Non-pigmented ciliary epithelial cell (primary cell): ENCODE results near the gene ZFP91.

ENCODE experiments used
- DNase-seq: peaks from one replicate; pipeline ENCODE4 v3.0.0-alpha.2; 2010; ENCODE audit warnings: low read depth

Gene ZFP91

DNA sequence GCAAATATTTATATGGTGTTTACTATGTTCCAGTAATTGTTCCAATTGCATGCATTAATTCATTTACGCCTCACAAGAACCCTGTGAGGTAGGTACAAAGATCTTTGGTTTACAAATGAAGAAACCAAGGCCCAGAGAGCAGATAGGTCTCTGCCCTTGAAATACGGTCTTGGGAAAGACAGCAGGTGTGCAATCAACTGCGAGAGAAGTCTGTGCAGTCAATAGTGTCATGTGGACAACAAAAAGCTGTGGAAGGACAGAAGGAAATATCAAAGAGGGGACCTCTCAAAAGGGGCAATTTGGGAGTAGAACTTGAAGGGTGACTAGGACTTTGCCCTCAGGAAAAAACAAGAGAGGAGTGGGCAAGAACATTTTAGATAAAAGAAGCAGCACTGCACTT is 52.5 kb downstream of the ZFP91 start:
- no peak for DNase-seq

DNA sequence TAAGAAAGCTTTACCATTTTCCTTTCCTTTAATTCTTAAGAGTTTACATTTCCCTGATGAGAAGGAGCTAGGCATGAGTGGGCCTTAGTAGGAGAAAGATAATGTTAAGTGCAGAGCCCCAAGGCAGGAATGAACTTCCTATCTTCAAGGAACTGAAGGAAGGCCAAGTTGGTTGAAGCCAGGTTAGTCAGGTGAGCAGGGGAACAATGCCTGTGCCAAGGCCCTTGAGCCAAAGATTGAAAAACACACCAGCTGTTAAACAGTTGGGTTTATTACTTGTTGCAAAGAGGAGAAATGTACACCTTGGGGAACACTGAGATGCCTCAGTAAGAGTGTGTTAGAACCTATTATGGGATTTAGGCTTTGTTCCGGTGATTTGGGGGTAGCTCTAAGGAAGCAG is 53.6 kb downstream of the ZFP91 start:
- DNase-seq: no peak

DNA sequence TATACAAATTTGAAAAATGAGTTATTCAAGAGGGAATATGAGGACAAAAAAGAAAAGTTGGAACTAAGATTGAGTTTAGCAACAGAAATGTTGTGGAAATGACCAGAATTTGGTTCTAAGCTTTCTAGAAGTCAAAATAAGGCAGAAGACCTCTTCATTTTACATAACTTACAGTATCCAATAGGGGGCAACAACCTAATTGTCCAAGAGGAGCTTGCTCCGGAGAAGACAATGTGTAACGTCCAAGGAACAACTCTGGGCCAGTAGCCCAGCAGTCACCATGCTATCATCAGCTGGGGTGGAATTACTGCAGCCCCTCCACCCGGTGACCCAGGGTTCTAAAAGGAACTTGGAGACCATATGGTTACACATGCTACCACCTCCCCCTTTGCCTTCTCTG is 57.7 kb downstream of the ZFP91 start:
- DNase-seq: no peak

DNA sequence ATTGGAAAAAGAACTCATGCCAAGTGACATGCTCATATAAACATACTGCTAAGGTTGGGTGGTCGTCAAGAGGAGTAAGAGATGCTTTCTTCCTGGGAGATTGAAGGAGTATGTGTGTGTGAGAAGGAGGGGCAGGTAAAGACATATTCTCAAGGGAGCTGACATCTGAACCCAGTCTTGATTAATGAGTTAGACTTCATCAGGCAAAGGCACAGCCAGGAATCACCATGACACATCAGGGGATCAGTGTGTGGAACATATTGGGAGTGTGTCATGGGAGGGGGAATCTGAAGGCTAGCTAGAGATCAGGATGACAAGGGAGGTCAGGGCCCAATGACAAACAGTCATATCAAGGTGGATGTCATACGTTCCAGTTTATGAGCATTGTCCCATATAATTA is 58.5 kb downstream of the ZFP91 start:
- DNase-seq: no peak

DNA sequence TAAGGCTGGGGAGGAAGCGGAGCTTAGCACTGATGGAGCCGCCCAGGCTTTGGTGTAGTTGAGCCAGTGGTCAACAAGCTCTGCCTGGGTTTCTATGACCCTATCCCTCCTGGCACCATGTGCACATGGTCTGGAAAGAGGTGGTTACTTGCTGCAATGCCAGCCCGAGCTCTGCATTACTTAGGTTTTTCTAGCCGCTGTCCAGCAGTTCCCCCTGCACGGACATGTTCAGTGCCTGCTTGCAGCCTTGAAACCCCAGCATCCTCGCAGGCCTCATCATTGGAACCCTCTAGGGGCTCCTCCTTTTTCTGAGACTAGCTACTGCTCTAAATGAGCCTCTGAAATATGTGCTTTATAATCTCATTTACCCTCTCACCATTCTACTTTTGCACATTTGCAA is 60.2 kb downstream of the ZFP91 start:
- DNase-seq: no peak

DNA sequence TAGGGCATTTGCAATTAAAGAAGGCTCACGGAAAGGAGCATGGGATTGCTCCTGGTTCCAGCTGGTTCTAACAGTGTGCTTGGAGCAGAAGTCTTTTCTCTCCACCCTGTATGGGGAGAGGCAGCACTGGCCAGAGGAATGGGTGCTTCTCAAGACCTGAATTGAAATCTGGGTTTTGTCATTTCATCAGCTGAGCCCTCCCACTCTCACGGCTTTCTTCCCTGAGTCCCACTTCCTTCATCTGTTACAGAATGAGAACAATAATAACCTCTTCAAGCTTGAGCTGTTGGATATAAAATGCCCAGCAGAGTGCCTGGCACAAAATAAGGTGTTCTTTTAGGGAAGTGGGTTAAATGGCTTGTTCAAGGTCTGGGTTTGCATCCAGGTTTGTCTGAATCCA is 60.8 kb downstream of the ZFP91 start:
- no peak for DNase-seq

DNA sequence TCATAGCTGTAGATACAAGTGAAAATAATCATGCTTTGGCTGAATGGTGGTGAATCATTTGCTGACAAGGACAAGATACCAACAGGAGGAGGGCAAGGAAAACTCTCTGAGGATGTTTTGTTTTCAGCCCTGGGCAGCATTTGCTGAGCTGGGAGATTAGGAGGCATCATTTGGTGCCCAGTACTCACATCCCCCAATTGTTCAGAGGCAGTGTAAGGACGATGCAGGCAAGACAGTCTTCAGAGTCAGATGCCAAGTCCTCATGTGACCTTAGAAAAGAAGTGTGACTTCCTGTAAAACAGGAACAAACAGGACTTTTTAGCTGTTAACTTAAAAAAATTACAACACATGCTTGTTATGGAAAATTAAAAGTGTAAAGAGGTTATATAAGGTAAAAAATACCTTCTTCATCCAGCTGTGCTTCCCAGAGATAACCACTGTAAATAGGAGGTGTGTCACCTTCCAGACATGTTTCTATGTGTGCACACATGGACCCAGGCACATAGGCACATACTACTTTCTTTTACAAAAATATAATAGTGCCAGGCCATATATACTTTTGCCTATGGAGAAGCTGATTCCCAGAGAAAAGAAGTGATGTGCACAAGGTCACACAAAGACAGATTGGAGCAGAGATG is 61.6 kb downstream of the ZFP91 start:
- no peak for DNase-seq

DNA sequence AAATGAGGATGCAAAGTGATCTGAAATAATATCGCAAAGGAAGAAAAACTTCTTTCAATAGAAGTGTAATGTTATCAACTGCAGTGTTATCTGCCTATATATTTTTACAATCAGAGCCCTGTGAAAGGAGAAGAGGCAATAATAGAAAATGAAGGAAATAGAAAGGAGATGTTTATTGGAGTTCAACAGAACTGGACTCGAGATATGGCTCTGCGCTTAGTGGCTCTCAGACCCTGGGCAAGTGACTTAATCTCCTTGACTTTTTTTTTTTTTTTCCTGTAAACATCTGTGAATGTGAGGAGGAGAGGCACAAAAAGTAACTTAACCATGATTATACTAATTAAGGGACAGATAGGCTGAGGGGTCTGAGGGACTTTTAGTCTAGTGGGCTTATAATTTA is 62.5 kb downstream of the ZFP91 start:
- no peak for DNase-seq

DNA sequence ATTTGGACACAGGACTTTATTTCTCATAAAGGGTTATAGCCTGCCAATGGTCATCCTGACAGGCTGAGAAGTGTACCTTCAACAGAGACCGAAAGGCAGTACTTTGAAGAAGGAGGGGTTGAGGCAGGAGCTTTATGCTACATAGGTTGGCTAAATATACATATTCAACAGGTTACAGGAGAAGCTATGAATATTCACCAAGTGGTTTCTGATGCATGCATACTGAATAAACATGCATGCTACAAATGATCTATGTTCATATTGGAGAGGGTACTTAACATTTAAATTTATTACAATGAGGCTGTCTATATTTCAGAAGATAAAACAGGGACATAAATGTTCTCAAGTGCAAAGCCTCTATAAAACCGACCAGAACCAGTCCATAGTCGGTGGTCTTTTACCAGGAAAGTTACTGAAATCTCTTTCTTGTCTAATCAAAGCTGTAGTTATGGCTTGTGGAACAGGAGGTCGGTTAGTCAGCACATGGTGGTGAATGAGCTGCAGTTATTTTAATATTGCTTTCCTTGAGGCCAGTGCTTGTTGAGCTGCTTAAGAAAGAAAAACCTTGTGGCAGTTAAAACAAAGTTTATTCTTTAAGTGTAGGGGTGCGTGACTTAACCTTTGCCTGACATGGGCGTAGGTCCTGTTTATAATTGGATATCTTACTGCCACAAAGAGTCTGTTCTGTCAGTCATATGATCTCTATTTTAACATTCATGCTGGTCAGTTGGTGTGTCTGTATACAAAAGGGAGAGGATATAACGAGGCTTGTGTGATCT is 63.1 kb downstream of the ZFP91 start:
- no peak for DNase-seq

DNA sequence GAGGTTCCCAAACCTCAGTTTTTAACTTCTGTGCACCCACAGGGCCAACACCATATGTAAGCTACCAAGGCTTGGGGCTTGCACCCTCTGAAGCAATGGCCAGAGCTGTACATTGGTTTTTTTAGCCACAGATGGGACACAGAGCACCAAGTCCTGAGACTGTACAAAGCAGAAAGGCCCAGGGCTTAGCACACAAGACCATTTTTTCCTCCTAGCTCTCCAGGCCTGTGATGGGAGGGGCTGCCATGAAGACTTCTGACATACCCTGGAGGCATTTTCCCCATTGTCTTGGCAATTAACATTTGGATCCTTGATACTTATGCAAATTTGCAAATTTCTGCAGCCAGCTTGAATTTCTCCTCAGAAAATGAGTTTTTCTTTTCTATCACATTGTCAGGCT is 67.0 kb downstream of the ZFP91 start:
- DNase-seq: no peak

DNA sequence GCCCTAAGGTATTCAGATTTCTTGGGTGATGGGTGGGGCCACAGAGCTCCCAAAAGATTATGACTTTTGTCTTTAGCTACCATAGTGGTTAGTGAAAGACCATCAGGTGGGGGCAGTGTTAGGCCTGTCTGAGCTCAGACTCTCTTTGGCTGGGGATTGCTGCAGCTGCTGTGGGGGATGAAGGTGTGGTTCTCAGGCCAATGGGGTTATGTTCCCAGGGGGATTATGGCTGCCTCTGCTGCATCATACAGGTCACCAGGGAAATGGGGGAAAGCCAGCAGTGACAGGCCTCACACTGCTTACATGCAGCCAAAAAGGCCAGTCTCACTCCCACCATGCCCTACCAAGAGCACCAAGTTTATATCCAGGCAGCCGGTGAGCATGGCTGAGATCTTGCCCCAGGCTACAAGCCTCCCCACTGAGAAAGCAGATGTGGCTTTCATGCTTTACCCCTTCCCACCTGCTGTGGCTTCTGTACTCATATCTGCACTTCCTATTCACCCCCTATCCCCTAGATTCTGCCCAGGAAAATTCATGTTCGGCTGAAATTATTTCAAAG is 68.4 kb downstream of the ZFP91 start:
- DNase-seq: no peak

DNA sequence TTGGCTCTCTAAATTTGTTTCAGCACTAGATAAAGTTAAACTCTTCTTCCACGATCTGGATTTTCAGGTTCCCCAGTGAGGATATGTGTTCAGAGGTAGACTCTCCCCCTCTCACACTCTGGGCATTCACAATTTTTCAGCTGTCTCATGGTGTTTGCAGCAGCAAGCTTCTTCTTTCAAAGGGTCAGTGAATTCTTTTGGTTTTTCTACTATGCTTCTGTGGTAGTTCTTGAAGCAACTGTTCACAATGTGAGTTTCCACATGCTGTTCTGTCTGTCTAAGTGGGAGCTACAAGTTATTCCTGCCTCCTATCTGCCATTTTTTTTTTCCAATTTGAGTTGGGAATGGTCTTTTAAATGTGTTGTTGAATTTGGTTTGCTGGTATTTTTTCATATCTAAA is 69.0 kb downstream of the ZFP91 start:
- no peak for DNase-seq

DNA sequence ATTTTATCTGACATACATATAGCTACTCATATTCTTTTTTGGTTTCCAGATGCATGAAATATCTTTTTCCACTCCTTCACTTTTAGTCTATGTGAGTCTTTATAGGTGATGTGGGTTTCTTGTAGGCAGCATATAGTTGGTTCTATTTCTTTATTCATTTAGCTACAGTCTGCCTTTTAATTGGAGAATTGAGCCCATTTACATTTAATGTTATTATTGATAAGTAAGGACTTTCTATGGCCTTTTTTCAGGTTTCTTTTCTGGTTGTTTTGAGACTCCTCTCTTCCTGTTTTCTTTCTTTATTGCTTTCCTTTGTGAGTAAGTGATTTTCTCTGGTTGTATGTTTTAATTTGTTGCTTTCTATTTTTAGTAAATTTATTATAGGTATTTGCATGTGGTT is 70.8 kb downstream of the ZFP91 start:
- no peak for DNase-seq

DNA sequence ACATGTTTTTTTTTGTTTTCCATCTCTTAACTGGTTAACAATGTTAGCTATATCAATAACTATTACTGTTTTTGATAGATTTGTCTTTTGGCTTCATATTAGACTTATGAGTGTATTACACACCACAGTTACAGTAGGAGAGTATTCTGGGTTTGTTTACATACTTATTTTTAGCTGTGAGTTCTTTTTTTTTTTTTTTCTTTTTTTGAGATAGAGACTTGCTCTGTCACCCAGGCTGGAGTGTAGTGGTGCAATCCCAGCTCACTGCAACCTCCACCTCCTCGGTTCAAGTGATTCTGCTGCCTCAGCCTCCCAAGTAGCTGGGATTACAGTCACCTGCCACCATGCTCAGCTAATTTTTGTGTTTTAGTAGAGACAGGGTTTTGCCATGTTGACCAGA is 71.6 kb downstream of the ZFP91 start:
- DNase-seq: no peak

DNA sequence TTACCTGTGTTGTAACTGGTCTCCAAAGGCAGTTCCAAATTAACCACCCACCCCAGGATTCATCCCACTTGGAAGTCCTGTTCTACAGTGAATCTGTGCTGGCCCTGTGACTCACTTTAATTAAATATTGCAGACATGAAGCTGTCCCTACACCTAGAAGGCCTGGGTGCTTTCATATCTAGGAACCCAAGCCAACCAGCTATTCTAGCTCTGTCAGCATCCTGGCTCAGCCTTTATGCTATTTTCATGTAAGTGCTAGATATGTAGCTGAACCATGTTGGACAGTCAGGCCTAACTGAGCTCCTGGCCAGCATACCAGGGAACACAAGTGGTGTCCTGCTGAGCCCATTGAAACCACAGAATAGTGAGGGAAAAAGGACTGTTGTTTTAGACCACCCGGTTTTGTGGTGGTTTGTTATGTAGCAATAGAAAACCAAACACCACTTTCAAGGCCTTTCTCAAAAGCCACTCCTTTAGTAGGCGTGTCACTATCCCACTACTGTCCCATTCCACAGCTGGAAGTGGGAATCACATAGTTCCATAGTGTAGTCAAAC is 73.9 kb downstream of the ZFP91 start:
- no peak for DNase-seq

DNA sequence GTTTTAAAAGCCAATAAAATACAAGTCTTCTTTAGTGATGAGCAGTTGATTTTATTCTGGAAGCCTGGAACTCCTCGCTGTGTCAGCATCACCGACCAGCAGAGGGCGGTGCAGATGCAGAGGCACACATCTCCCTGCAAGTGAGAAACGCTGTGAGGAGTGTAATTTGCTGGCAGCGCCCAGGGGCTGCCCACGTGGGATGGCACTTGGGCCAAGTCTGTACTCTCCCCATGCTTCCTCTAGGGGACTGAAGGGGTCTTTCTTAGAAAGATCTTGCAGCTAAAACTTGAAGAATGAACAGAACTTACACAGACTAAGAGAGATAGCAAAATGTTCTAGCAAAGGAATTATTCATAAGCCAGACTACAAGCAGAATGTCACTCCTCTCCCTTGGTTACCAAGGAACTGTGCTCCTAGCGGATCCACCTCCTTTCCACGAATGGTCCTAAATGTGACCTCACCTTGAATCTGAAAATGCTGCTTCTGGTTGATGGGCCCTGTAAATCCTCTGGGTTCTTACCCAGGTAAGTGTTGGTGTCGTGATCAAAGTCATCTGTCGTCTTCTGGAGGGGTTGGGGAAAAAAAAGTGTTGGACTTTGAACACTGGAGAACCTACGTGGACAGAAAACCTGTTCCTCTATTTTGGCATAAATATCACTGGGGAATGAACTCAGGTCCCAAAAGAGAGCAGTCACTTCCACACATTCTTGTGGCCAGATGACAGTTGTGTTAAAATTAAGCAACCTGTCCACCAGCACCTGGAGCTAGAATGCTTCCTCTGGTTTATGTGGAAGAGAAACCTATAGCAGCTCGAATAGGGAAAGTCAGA is 75.4 kb downstream of the ZFP91 start:
- DNase-seq: peak; percentile 14

DNA sequence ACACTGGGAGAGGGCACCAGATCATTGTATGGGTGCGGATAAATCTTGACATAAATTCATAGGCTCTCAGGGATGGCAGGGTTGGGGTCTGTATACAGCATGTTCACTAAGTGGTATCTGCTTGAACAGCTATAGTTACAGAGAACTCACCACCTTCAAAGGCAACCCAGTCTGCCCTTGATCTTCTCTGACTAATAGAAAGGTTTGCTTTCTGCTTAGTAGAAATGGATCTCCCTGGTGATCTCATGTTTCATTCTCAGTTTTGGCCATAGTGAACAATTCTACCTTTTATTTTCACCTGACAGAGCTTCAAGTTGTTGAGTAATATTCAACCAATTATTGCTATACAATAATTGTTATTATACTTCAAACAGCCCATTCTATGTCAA is 76.0 kb downstream of the ZFP91 start:
- DNase-seq: no peak

DNA sequence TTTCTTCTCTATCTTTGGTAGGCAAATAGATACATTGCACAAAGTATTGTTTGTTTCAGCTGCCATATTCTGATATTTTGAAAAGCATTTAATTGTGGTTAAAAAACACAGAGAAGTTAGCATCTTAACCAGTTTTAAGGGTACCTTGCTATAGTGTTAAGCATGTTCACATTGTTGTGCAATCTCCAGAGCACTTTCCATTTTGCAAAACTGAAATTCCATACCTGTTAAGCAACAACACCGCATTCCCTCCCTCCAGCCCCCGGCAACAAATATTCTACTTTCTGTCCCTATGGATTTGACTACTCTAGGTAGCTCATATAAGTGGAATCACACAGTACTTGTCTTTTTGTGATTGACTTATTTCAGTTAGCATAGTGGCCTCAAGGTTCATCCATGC is 77.5 kb downstream of the ZFP91 start:
- DNase-seq: no peak

DNA sequence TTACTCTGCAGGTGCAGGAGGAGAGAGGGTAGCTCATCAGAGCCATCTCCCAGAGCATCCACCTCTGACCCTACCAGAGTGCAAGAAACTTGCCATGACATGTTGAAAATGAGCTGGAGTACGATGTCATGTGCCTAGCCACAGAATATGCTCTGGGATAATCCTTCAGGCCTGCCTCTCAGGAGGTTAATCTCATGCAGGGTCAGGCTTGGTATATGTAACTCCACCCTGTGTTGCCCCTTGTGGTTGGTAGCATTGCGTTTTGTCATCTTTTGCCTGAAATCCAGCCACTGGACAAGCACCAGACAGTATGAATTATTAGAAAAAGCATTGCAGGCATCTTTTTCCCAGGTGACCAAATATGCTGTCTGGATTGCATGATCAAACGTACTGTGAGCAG is 79.8 kb downstream of the ZFP91 start:
- no peak for DNase-seq

DNA sequence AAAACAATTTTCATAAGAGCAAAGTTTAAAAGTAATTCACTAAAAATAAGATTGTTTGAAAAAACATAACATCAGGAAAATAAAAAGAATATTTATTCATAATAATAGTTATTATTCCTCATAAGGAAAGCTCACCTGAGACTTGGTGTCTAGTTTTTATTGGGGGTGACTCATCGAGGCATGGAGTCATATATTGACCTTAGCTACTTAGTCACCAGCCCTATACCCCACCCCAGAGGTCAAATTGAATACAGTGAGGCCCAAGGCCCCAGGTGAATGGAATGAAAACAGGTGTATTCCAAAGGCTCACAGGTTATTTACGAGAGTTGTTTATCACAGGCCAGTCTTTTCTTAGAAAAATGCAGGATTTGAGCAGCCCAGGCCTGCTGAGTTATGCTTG is 80.5 kb downstream of the ZFP91 start:
- DNase-seq: no peak

DNA sequence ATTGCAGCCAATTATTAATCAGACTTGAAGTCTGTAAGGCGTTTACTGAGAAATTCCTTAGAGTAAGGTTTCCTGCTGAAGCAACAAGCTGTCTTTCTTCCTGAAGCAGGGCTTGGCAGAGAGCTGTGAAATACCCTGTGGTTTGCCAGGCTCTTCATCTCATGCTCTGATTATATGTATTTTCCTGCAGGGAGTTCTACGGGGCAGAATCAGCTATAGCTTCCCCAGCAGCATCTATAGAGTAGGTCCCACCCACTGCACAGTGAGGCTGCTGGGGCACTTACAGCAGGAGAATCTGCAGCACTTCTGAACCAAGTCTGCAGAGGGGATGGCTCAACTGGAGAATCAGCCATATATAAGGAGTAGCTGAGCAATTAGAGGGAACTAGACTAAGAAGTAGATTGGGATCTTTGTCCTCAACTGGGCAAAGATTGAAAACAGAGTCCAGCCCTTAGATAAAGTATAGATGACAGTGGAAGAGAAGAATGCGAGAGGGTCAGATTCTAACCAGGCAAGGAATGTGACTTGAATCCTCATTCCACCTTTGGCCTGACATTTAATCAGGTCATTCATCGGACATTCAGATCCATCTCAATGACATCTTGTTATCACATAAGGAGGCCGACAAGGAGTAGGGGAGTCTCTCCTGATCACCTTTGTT is 81.2 kb downstream of the ZFP91 start:
- DNase-seq: no peak
